Stimulated activated naive CD8-positive, alpha-beta T cell treated with anti-CD3 and anti-CD28 coated beads, Interleukin-15, Interleukin-2, amounts not matched to agents 100 ng/mL and 50 ng/mL, for 24 hours (primary cell): ENCODE results near the gene BTN2A1.
A peak's percentile ranks its signal among the peaks of the same experiment; 100 is the strongest.
"Not testable (repeated sequence)": the region's sequence is repeated elsewhere in the genome, so short reads cannot be mapped to it uniquely, and the experiment has no call there.

Experiments
- H3K27ac Mint-ChIP-seq: one replicate; pipeline ENCODE4 v1.8.0; 2021; ENCODE audit warnings: mild to moderate bottlenecking, mixed read lengths
- H3K27me3 Mint-ChIP-seq: one replicate; pipeline ENCODE4 v1.8.0; 2021; ENCODE audit warnings: mixed read lengths
- H3K36me3 Mint-ChIP-seq: one replicate; pipeline ENCODE4 v1.8.0; 2021; ENCODE audit warnings: low read depth, mixed read lengths
- H3K4me1 Mint-ChIP-seq: one replicate; pipeline ENCODE4 v1.8.0; 2021; ENCODE audit warnings: low read depth, mixed read lengths
- H3K4me3 Mint-ChIP-seq: one replicate; pipeline ENCODE4 v1.8.0; 2021; ENCODE audit warnings: mild to moderate bottlenecking, mixed read lengths
- H3K9me3 Mint-ChIP-seq: one replicate; pipeline ENCODE4 v1.8.0; 2021; ENCODE audit warnings: mixed read lengths

The BTN2A1 gene

DNA sequence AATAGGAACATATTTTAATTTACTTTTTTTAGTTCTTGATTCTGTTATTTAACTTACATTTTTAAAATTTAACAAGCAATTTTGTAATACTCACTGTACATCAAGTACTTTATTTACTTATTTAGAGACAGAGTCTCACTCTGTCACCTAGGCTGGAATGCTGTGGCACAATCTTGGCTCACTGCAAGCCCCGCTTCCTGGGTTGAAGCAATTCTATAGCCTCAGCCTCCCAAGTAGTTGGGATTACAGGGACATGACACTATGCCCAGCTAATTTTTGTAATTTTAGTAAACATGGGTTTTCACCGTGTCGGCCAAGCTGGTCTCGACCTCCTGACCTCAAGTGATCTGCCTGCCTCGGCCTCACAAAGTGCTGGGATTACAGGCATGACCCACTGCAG is 10.5 kb upstream of the BTN2A1 start:
- Mint-ChIP-seq H3K36me3 (peaks cover 69% of the 10 kb centered on the region), H3K9me3 (no peaks in the 10 kb centered on the region), H3K4me3 (no peak overlapping the region), H3K27ac (no peak overlapping the region), H3K27me3 (no peaks in the 10 kb centered on the region), H3K4me1 (peaks cover 49% of the 10 kb centered on the region)

GRCh38 chr6:26450240-26450639 is 7.5 kb upstream of the BTN2A1 start:
- Mint-ChIP-seq H3K27ac (peak overlapping the region; percentile 12), H3K36me3 (peaks cover 56% of the 10 kb centered on the region), H3K27me3 (no peaks in the 10 kb centered on the region), H3K4me3 (no peak overlapping the region), H3K4me1 (peaks cover 19% of the 10 kb centered on the region), H3K9me3 (no peaks in the 10 kb centered on the region)

GRCh38 chr6:26452631-26453235 is 5.0 kb upstream of the BTN2A1 start:
- no peaks in the 10 kb centered on the region for H3K9me3 Mint-ChIP-seq
- no peak overlapping the region for H3K4me3 Mint-ChIP-seq
- H3K27me3 Mint-ChIP-seq = no peaks in the 10 kb centered on the region
- peaks cover 11% of the 10 kb centered on the region for H3K4me1 Mint-ChIP-seq
- H3K27ac Mint-ChIP-seq = no peak overlapping the region
- peaks cover 41% of the 10 kb centered on the region for H3K36me3 Mint-ChIP-seq

- Mint-ChIP-seq H3K27ac (no peak overlapping the region), H3K9me3 (no peaks in the 10 kb centered on the region), H3K4me1 (peaks cover 23% of the 10 kb centered on the region), H3K4me3 (no peak overlapping the region), H3K36me3 (peaks cover 33% of the 10 kb centered on the region), H3K27me3 (no peaks in the 10 kb centered on the region)
These were observed 3.1 kb upstream of the BTN2A1 start for GRCh38 chr6:26454631-26455030.

DNA sequence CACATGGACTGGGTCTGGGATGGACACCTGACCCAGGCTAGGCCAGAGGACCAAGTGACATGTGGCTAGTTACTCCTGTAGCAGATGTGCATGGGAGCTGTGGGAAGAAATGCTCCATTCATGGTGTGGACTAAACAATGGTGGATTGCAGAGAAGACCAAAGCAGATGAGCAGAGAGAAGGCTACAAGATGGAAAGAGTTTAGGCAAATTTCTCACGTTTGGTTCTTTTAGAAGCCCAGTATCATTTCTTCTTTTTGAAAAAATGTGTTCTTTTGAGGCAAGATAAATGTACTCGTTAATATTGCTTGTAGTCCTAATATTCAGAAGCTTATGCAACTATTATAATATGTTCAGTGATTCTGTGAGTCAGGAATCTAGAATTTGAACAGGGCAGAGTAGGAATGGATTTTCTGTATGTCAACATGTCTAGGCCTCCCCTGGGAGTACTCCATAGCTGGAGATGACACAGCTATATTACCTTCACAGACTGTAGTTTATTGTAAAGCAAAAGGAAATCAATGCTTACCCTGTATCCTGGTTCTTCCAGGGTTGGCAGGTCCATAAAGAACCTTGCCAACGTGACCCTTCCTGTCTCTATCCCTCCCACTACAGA is 2.3 kb upstream of the BTN2A1 start:
- no peak overlapping the region for H3K27ac Mint-ChIP-seq
- H3K36me3 Mint-ChIP-seq = peaks cover 34% of the 10 kb centered on the region
- no peaks in the 10 kb centered on the region for H3K27me3 Mint-ChIP-seq
- H3K9me3 Mint-ChIP-seq = no peaks in the 10 kb centered on the region
- peaks cover 31% of the 10 kb centered on the region for H3K4me1 Mint-ChIP-seq
- no peak overlapping the region for H3K4me3 Mint-ChIP-seq

DNA sequence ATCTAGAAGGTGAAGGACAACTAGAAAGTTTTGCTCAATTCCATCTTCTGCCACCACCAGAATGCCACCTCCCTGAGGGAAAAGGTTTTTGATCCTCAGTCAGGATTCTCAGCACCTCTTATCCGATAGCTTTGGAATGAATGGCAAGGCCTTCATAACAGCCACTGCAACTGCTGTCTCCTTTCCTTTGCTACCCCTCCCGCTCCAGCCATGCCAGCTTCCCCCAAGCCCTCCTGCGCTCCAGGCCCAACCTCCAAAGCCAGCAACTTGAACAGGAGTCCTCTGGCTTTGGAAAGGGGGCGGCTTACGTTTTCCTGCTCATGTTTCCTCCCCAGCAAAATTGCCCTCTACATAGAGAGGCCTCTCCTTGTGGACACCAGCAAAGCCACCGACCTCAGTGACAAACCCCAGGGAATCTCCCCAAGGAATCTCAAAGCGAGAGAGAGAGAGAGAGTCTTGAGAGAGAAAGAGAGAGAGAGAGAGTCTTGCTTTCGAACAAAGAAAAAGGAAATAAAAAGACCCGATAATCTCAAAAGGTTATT is 420 bp upstream of the BTN2A1 start:
- Mint-ChIP-seq H3K27ac (peak overlapping the region; percentile 97), H3K27me3 (no peaks in the 10 kb centered on the region), H3K4me1 (peaks cover 45% of the 10 kb centered on the region), H3K9me3 (no peaks in the 10 kb centered on the region), H3K4me3 (peak overlapping the region; percentile 97), H3K36me3 (peaks cover 35% of the 10 kb centered on the region)

DNA sequence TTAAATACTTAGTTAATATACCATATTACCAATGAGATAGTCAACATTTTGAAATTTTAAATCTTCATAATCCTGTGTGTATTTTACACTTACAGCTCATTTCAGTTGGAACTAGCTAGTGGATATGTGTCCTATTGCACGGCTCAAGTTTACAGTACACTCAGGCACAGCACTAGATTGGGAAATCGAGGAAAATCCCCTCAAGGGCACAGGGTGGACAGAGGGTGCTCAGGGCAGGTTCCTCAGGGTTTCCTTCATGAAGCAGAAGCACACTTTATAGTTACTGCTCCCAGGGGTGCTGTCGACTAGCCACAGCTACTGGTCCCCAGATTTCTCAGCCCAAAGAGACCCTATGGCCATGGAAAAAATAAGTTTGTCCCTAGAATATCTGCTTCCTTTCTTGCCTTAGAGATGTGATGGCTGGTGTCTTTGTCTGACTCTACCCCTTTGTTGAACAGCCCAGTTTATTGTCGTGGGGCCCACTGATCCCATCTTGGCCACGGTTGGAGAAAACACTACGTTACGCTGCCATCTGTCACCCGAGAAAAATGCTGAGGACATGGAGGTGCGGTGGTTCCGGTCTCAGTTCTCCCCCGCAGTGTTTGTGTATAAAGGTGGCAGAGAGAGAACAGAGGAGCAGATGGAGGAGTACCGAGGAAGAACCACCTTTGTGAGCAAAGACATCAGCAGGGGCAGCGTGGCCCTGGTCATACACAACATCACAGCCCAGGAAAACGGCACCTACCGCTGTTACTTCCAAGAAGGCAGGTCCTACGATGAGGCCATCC is 1.5 kb downstream of the BTN2A1 start:
- Mint-ChIP-seq H3K36me3 (peaks cover 53% of the 10 kb centered on the region), H3K27ac (peak overlapping the region; percentile 26), H3K4me3 (peak overlapping the region; percentile 73), H3K9me3 (no peaks in the 10 kb centered on the region), H3K27me3 (no peaks in the 10 kb centered on the region), H3K4me1 (peaks cover 62% of the 10 kb centered on the region)

DNA sequence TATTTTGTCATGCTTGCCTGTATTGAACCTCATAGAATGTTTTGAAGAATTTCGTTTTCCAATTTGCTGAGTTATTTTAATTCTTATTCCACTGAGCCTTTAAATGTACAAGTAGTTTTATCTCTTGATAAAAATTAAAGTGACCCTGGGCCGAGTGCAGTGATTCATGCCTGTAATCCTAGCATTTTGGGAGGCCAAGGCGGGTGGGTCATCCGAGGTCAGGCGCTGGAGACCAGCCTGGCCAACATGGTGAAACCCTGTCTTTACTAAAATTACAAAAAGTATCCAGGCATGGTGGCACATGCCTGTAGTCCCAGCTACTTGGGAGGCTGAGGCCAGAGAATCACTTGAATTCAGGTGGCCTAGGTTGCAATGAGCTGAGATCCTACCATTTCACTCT is 3.6 kb downstream of the BTN2A1 start:
- H3K27me3 Mint-ChIP-seq, H3K9me3 Mint-ChIP-seq, H3K27ac Mint-ChIP-seq: not testable (repeated sequence)
- H3K4me3 Mint-ChIP-seq = peak overlapping the region; percentile 44
- peaks cover 74% of the 10 kb centered on the region for H3K36me3 Mint-ChIP-seq
- peaks cover 66% of the 10 kb centered on the region for H3K4me1 Mint-ChIP-seq

- H3K4me1 Mint-ChIP-seq = peaks cover 55% of the 10 kb centered on the region
- no peak overlapping the region for H3K4me3 Mint-ChIP-seq
- H3K27ac Mint-ChIP-seq = peak overlapping the region; percentile 21
- no peaks in the 10 kb centered on the region for H3K9me3 Mint-ChIP-seq
- no peaks in the 10 kb centered on the region for H3K27me3 Mint-ChIP-seq
- peaks cover 93% of the 10 kb centered on the region for H3K36me3 Mint-ChIP-seq
These were observed 6.3 kb downstream of the BTN2A1 start for GRCh38 chr6:26464014-26464413.

DNA sequence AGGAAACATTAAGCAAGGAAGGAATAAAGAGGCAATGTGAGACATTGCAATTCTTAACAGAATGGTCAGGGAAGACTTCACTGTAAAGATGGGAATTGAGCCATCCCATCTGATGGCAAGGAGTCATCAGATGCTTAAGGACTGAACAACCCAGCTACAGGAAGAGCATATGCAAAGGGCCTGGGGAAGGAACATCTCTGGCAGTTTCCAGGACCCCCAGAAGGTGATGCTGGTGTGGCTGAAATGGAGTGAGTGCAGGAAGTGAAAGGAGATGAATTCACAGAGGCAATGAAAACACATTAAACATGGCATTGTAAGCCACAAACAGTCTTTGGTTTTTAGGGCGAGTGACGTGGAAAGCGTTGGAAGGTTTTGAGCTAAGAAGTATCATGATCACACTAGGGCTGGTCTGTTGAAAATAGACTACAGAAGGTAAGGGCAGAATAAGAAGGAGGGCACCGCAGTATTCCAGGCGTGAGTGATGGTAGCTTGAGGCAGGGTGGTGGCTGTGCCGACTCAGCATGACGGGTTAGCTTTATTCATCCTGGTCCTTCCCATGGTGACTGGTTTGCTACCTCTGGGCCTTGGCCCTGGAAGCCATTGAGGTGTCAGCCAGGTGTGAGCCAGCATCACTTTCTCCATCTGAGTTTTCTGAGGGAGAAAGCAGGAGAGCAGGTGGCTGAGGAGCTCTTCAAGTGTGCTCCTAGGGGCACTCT is 6.8 kb downstream of the BTN2A1 start:
- peaks cover 91% of the 10 kb centered on the region for H3K36me3 Mint-ChIP-seq
- H3K9me3 Mint-ChIP-seq = no peaks in the 10 kb centered on the region
- H3K27ac Mint-ChIP-seq = peak overlapping the region; percentile 17
- H3K4me1 Mint-ChIP-seq = peaks cover 50% of the 10 kb centered on the region
- no peaks in the 10 kb centered on the region for H3K27me3 Mint-ChIP-seq
- no peak overlapping the region for H3K4me3 Mint-ChIP-seq

GRCh38 chr6:26465776-26466175 is 8.0 kb downstream of the BTN2A1 start:
- no peaks in the 10 kb centered on the region for H3K27me3 Mint-ChIP-seq
- no peaks in the 10 kb centered on the region for H3K9me3 Mint-ChIP-seq
- H3K27ac Mint-ChIP-seq = no peak overlapping the region
- peaks cover 79% of the 10 kb centered on the region for H3K36me3 Mint-ChIP-seq
- no peak overlapping the region for H3K4me3 Mint-ChIP-seq
- peaks cover 38% of the 10 kb centered on the region for H3K4me1 Mint-ChIP-seq

DNA sequence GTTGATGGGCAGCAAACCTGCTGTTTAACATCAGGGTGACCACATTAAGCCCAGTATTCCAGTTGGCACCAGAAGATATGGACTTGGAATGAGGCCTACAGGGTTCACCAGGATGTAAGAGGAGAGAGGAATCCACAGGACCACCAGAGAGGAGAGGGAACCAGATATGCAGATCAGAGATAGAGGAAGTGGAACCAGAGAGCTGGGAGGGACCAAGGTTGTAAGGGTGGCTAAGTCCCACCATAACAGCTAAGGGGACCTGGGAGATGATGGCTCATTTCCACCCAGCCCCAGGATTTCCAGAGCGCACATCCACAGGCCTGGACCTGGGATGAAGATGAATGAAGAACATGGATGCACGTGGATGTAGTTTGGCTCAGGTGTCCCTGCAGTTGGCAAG is 11.1 kb downstream of the BTN2A1 start:
- Mint-ChIP-seq H3K4me3 (no peak overlapping the region), H3K36me3 (peaks cover 67% of the 10 kb centered on the region), H3K9me3 (peaks cover 7% of the 10 kb centered on the region), H3K4me1 (peaks cover 28% of the 10 kb centered on the region), H3K27ac (peak overlapping the region; percentile 45), H3K27me3 (no peaks in the 10 kb centered on the region)

- Mint-ChIP-seq H3K27ac (no peak overlapping the region), H3K4me3 (no peak overlapping the region), H3K36me3 (peaks cover 58% of the 10 kb centered on the region), H3K27me3 (no peaks in the 10 kb centered on the region), H3K9me3 (peaks cover 7% of the 10 kb centered on the region), H3K4me1 (peaks cover 31% of the 10 kb centered on the region)
These were observed 12.9 kb downstream of the BTN2A1 start for GRCh38 chr6:26470643-26471042.

DNA sequence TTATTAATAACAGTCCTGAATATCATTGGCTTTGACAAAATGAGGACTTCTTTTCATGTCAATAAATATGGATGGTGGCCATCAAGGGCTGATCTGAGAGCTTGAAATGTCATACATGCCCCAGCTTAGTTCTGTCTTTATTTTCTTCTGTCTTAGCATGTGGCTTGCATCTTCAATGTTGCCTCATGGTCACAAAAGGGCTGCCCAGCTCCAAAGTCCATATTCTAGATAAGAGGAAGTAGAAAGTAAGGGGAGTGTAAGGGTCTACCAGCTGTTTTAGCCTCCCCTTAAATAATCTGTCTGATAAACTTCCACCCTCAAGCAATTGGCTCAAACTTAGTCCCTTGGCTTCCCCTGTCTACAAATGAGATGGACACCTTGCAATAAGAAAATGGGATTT is 14.2 kb downstream of the BTN2A1 start:
- Mint-ChIP-seq H3K9me3 (peaks cover 7% of the 10 kb centered on the region), H3K27ac (no peak overlapping the region), H3K4me1 (peaks cover 45% of the 10 kb centered on the region), H3K4me3 (no peak overlapping the region), H3K36me3 (peaks cover 48% of the 10 kb centered on the region), H3K27me3 (no peaks in the 10 kb centered on the region)
